Mucosa of rectum (tissue), 2 donors: ENCODE results near the gene LCOR.

Source experiments
- H3K27ac ChIP-seq, 2 donors: one replicate each; pipeline ENCODE4 v1.7.0; 2013; ENCODE audit warnings: inconsistent platforms in 2 of 2, low read depth in 2 of 2, low read length in 2 of 2
- H3K27me3 ChIP-seq, 2 donors: one replicate each; pipeline ENCODE4 v1.7.0; 2013; ENCODE audit warnings: low read length in 2 of 2; ENCODE audit not compliant: control insufficient read depth in 2 of 2, insufficient read depth in 2 of 2
- H3K36me3 ChIP-seq, 2 donors: one replicate each; pipeline ENCODE4 v1.7.0; 2013; ENCODE audit warnings: low read length in 2 of 2; ENCODE audit not compliant: control insufficient read depth in 2 of 2, insufficient read depth in 2 of 2
- H3K4me1 ChIP-seq, 2 donors: one replicate each; pipeline ENCODE4 v1.7.0; 2013; ENCODE audit warnings: low read length in 2 of 2, mild to moderate bottlenecking in 1 of 2; ENCODE audit not compliant: control insufficient read depth in 2 of 2, insufficient read depth in 2 of 2
- H3K4me3 ChIP-seq, 2 donors: one replicate each; pipeline ENCODE4 v1.7.0; 2013; ENCODE audit warnings: low read length in 2 of 2
- H3K9ac ChIP-seq, 2 donors: one replicate each; pipeline ENCODE4 v1.7.0; 2013; ENCODE audit warnings: low read length in 2 of 2, low read depth in 1 of 2, mild to moderate bottlenecking in 1 of 2
- H3K9me3 ChIP-seq, 2 donors: one replicate each; pipeline ENCODE4 v1.7.0; 2013; ENCODE audit warnings: low read length in 2 of 2; ENCODE audit not compliant: control insufficient read depth in 2 of 2
- donor health status: healthy.
- donor health status: Normal muscosa, but diverticular disease.

The LCOR gene

GRCh38 chr10:96958071-96958470 is 126.0 kb downstream of the LCOR start:
- H3K9ac ChIP-seq: no peak overlapping the region
- H3K36me3 ChIP-seq: peaks cover 29% of the 10 kb centered on the region in 2 donors
- H3K4me1 ChIP-seq: no peaks in the 10 kb centered on the region
- no peaks in the 10 kb centered on the region for H3K9me3 ChIP-seq
- no peak overlapping the region for H3K27ac ChIP-seq
- H3K4me3 ChIP-seq: no peak overlapping the region
- H3K27me3 ChIP-seq: no peaks in the 10 kb centered on the region

GRCh38 chr10:96959733-96960132 is 127.6 kb downstream of the LCOR start:
- no peak overlapping the region for H3K4me3 ChIP-seq
- no peak overlapping the region for H3K9ac ChIP-seq
- H3K4me1 ChIP-seq: no peaks in the 10 kb centered on the region
- no peaks in the 10 kb centered on the region for H3K9me3 ChIP-seq
- peaks cover 18 to 26% of the 10 kb centered on the region in 2 donors for H3K36me3 ChIP-seq
- H3K27me3 ChIP-seq: no peaks in the 10 kb centered on the region
- H3K27ac ChIP-seq: no peak overlapping the region

- no peak overlapping the region for H3K27ac ChIP-seq
- H3K9ac ChIP-seq: no peak overlapping the region
- no peaks in the 10 kb centered on the region for H3K9me3 ChIP-seq
- H3K27me3 ChIP-seq: no peaks in the 10 kb centered on the region
- H3K4me1 ChIP-seq: no peaks in the 10 kb centered on the region
- no peak overlapping the region for H3K4me3 ChIP-seq
- H3K36me3 ChIP-seq: peaks cover 7 to 15% of the 10 kb centered on the region in 2 donors
Observed at GRCh38 chr10:96960872-96961271, 128.8 kb downstream of the LCOR start.

GRCh38 chr10:96964131-96964530 is 132.0 kb downstream of the LCOR start:
- Histone ChIP-seq H3K4me3 (no peak overlapping the region), H3K4me1 (no peaks in the 10 kb centered on the region), H3K27me3 (no peaks in the 10 kb centered on the region), H3K9ac (no peak overlapping the region), H3K9me3 (no peaks in the 10 kb centered on the region), H3K27ac (no peak overlapping the region), H3K36me3 (peaks cover 2 to 3% of the 10 kb centered on the region in 2 donors)

GRCh38 chr10:96967847-96968246 is 135.7 kb downstream of the LCOR start:
- Histone ChIP-seq H3K9ac (no peak overlapping the region), H3K27me3 (no peaks in the 10 kb centered on the region), H3K4me3 (no peak overlapping the region), H3K36me3 (peaks cover 0 to 3% of the 10 kb centered on the region in 2 donors), H3K4me1 (no peaks in the 10 kb centered on the region), H3K9me3 (no peaks in the 10 kb centered on the region), H3K27ac (no peak overlapping the region)

- H3K9me3 ChIP-seq: no peaks in the 10 kb centered on the region
- no peak overlapping the region for H3K4me3 ChIP-seq
- H3K27me3 ChIP-seq: no peaks in the 10 kb centered on the region
- no peak overlapping the region for H3K27ac ChIP-seq
- peaks cover under 1 to 2% of the 10 kb centered on the region in 2 donors for H3K4me1 ChIP-seq
- no peak overlapping the region for H3K9ac ChIP-seq
- no peaks in the 10 kb centered on the region for H3K36me3 ChIP-seq
Observed at GRCh38 chr10:96968682-96969423, 136.8 kb downstream of the LCOR start.

GRCh38 chr10:96971324-96971723 is 139.2 kb downstream of the LCOR start:
- H3K9ac ChIP-seq: no peak overlapping the region
- peaks cover 5 to 8% of the 10 kb centered on the region in 2 donors for H3K4me1 ChIP-seq
- no peaks in the 10 kb centered on the region for H3K36me3 ChIP-seq
- no peak overlapping the region for H3K4me3 ChIP-seq
- H3K27me3 ChIP-seq: no peaks in the 10 kb centered on the region
- H3K9me3 ChIP-seq: no peaks in the 10 kb centered on the region
- H3K27ac ChIP-seq: no peak overlapping the region

- Histone ChIP-seq H3K4me3 (no peak overlapping the region), H3K27me3 (no peaks in the 10 kb centered on the region), H3K9ac (no peak overlapping the region), H3K4me1 (peaks cover 5 to 8% of the 10 kb centered on the region in 2 donors), H3K36me3 (no peaks in the 10 kb centered on the region), H3K9me3 (no peaks in the 10 kb centered on the region), H3K27ac (no peak overlapping the region)
Observed at GRCh38 chr10:96972264-96972663, 140.2 kb downstream of the LCOR start.

- no peaks in the 10 kb centered on the region for H3K36me3 ChIP-seq
- H3K4me1 ChIP-seq: peaks cover 5 to 8% of the 10 kb centered on the region in 2 donors
Observed at GRCh38 chr10:96973809-96974747, 142.0 kb downstream of the LCOR start.

GRCh38 chr10:96975136-96975535 is 143.0 kb downstream of the LCOR start:
- Histone ChIP-seq H3K36me3 (no peaks in the 10 kb centered on the region), H3K27ac (no peak overlapping the region), H3K4me1 (peaks cover 5 to 8% of the 10 kb centered on the region in 2 donors), H3K27me3 (no peaks in the 10 kb centered on the region), H3K9ac (no peak overlapping the region), H3K4me3 (no peak overlapping the region), H3K9me3 (no peaks in the 10 kb centered on the region)

More at GRCh38 chr10:96973809-96974747, 142.0 kb downstream of the LCOR start:
- no peak overlapping the region for H3K4me3 ChIP-seq
- H3K9me3 ChIP-seq: no peaks in the 10 kb centered on the region
- no peaks in the 10 kb centered on the region for H3K27me3 ChIP-seq
- H3K9ac ChIP-seq: no peak overlapping the region
- no peak overlapping the region for H3K27ac ChIP-seq
